HG02973 (cell line): ENCODE results near the gene RABGAP1L.
"Not testable (repeated sequence)": the region's sequence is repeated elsewhere in the genome, so short reads cannot be mapped to it uniquely, and the experiment has no call there.

Experiments used
- ATAC-seq: cut with Tn5 transposase; IDR thresholded peaks from one replicate; pipeline ENCODE4 v1.9.1; 2021; ENCODE audit warnings: moderate library complexity; ENCODE audit not compliant: unreplicated experiment

RABGAP1L gene

DNA sequence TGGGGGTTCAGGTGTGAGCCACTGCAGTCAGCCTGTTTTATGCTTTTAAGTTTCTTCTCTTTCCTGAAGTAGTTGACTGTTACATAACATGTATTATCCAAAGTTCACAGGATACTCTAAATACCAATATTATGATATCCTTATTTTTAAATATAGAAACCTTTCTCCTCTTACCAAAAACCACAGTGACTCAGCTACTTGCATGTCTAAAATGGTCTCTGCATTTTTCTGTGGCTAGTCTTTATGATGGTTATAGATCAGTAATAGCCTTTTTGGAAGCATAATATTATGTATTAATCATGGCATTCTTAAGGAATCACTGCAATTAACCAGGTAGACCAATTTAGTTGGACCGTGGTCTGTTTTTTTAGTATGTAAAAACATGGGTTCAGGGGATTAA lies 629.7 kb downstream of the RABGAP1L start:
- no peak for ATAC-seq

DNA sequence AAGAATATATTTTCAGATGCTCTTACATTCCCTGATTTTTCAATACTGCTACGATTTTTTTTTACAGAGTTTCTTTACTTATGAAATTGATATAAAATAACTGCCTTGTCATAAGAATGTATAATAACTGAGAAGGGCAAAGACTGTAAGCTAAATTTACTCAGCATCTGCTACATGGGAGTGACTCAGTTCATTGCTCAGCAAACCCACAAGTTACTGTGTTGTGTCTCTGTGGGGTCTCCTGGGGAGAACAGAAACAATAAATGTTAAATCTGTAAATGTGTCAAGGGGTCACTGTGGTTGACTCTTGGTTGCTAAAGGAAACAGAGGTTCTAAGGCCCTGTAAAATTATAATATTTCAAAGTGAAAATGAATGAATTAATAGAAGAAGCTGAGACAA lies 630.1 kb downstream of the RABGAP1L start:
- ATAC-seq = peak; percentile 63

DNA sequence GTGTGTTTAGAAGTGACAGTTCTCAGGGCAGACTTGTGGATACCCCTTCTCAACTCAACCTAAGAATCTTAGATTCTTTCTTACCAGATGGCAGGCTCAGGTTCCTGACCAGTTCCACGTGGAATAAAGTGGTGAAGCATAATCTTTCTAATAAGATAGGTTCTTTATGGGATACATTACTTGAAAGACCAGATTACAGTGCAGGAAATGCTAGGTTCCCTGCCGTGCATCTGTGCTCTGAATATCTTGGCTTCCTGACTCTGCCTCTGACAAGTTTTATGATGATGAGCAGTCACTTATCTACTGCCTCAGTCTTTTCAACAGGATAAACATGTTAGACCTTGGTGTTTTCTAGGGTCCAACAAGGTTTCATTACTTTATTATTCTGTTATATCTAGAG lies 632.5 kb downstream of the RABGAP1L start:
- ATAC-seq = no peak

DNA sequence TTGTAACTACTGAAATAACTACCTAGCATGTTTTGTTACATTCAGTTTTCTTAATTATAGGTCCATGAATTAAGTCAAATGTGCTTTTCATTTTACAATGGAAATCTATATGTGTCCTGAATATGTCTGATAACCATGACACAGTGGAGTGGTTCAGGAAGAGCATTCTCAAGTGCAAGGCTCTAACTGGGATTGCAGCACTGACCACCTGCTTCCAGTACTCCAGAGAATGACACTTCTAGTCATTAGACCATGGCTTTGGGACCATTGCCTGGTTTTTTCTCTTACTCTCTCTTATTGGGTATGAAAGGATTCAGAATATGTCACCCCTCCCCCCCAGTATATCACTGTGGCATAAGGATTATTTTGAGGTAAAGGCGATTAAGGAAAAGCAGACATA lies 635.5 kb downstream of the RABGAP1L start:
- no peak for ATAC-seq

DNA sequence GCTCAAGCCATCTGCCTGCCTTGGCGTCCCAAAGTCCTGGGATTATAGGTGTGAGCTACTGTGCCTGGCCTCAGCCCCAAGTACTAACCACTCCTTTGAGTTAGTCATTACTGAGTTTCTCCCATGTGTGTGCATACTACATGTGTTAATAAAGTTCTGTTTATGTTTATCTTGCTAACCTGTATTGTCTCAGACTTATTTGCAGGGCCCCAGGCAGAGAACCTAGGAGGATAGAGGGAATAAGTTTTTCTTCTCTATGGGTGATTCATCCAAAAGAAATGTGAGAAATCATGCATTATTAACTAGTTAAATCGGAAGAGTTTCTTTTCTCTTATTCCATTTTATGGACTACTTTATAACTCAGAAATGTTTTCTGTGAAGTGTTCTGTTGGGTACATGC lies 636.5 kb downstream of the RABGAP1L start:
- ATAC-seq = no peak

DNA sequence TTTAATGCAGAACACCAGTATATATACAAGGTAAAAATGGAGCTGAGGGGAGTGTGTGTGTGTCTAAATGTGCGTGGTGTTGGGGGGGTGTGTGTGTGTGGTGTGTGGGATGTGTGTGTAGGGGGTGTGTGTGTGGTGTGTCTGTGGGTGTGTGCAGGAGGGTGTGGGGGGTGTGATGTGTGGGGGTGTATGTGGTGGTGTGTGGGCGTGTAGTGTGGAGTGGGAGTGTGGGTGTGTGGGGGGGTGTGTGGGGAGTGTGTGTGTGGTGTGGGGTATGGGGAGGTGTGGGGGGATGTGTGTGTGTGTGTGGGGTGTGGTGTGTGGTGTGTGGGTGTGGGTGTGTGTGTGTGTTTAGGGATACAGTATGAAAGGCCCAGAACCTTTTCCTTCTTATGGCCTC lies 638.1 kb downstream of the RABGAP1L start:
- no peak for ATAC-seq

DNA sequence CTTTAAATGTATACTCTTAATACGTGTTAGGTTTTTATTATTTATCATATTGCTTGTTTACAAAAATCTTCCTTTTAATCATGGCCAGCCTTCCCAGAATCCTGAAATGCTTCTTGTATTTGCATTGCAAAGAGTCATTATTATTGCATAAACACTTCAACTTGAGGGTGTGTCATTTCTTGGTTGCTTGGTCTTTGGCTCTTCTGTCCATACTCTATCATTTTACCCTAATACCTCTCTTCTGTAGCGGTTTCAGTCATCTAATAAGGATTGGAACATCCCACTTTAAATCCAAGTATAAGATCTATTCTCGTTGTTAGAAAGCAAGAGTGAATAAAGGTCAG lies 639.8 kb downstream of the RABGAP1L start:
- ATAC-seq = no peak

DNA sequence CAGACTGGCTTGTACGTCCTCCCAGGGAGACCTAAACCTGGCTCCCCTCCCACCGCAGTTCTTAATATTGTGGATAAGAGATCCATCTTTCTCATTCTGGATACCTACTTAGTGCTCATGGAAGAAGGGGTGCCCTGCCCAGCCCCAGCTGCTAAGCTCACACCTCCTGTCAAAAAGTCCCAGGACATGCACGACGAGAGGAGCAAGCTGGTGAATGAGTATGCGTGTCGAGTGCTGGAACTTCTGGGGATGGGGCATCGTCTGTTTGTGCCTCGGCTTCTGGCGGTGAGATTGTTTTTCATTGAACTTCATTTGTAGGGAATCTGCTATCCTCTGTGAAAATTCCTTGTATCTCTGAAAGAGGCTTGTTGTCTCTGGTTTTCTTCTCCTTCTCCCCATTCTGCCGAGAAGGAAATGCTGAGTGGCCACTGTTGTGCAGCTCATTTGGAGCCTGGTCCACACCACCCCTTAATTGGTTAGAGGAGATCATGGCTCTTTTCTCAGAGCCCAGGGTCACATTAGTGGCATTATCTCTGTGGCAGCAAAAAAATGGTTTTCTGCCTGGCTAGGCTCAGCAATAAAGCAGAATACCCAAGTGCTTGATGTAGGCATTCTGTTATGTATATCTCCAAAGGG lies 641.0 kb downstream of the RABGAP1L start:
- peak; percentile 14 for ATAC-seq

DNA sequence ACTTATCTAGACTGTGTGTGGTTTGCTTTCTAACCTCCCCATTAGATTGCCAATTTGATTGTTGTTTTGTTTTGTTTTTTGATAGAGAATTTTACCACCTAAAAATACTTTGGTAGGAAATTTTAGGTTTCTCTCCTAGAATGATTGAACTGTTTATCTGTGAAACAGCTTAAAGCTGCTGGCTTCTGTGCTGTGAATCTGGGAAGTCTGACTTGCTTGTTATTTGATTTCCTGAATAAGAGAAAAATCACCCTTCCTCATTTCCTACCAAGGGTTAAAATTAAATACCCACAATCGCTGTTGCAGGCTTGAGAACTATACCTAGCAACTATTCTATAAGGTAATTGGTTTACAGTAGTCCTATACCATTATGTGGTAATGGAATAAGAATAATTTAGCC lies 641.6 kb downstream of the RABGAP1L start:
- ATAC-seq = no peak

DNA sequence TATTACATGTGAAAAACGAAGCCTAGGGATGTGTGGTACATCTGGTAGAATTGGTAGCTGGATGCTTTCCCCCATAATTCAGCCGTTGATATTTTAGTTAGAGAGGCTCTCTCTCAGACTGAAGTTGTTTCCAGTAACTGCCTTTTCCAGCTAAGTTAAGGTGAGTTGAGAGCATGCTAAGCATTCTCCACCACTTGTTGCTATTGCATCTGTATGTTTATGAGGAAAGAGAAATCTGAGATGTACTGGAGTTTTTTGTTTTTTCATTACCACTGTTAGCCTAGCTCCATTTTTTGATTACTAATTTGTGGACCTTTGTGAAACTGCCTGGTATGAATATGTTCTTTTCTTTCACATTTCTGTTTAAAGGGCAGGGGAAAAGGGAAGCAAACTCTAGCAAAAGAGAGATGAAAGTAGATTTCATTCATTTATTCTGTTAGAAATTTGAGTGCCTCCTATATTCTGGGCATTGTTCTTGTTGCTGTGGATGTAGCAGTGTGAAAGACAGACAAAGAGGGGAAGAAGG lies 650.5 kb downstream of the RABGAP1L start:
- peak; percentile 53 for ATAC-seq

DNA sequence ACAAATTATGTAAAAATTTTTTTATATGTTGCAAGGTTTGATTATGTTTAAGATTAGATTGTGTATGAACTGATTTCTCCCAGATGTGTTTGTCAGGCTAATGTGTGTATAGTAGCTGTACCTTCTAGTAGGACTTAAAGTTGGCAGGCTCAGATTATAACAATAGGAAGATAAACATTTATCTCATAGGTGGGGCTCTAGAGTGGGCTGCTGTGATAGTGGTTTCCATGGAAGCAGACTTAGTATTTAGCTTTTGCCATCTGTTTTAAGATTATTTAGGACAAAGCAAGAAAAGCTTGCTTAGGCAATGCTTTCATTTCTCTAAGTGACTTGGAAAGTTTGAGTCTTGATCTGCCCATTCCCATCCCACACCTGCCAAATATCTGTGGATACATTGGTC lies 652.7 kb downstream of the RABGAP1L start:
- no peak for ATAC-seq

DNA sequence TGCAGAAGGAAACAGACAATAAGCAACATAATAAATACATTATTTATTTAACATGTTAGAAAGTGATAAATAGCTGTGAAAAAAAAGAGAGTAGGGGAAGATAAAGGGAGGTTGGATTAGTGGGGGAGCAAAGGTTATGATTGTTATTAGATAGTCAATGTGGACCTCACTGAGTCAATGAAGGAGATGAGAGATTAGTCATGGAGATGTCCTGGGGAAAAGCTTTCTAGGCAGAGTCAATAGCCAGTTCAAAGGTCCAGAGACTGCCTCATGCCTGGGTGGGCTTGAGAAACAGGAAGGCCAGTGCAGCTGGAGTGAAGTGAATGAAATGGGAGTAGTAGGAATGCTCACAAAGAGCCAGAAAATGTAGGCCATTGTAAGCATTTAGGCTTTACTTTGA lies 653.3 kb downstream of the RABGAP1L start:
- no peak for ATAC-seq

DNA sequence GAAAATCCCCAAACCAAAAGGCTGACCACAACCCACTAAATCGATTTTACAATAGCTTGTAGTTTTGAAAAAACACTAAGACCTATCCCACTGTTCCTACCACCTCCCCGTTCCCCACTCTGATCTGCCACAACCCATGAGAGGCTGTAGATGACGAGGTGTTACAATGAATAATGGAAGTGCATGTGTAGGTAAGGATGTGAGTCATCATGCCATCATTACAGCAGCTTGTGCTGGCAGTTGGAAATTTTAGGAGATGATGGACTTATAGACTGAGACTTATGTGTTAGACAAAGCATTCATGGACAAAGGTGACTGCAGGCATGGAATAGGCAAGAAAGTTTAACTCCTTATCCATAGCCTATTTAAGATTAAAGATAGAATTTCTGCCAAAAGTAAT lies 655.7 kb downstream of the RABGAP1L start:
- ATAC-seq = peak; percentile 35

DNA sequence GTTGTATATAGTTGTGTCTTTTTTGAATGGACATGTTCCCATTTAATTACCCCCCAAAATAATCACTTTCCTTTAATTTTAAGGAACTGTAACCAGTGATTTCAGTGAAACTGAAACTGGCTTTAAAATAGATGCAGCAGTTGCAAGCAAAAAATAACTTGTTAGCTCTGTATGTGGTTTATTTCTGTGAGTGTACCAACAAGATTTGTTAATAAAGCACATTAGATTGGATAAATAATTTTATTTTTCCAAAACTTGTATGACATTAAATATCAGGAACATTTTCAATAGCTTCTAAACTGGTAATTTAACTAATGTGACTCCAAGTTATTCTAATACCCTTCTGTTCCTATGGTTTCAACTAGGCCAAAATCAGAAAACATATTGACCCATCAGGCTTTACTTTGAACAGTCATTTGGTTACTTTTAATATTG lies 656.2 kb downstream of the RABGAP1L start:
- ATAC-seq = peak; percentile 45

DNA sequence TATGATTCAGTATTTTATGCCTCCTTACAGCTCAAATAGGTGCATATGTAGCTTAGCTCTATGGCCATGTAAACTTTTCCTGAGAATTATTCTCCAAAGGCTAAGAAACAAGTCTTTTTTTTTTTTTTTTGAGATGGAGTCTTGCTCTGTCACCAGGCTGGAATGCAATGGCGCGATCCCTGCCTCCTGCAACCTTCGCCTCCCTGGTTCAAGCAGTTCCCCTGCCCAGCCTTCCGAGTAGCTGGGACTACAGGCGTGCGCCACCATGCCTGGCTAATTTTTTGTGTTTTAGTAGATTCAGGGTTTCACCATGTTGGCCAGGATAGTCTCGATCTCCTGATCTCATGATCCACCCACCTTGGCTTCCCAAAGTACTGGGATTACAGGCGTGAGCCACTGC lies 657.3 kb downstream of the RABGAP1L start:
- ATAC-seq = not testable (repeated sequence)

DNA sequence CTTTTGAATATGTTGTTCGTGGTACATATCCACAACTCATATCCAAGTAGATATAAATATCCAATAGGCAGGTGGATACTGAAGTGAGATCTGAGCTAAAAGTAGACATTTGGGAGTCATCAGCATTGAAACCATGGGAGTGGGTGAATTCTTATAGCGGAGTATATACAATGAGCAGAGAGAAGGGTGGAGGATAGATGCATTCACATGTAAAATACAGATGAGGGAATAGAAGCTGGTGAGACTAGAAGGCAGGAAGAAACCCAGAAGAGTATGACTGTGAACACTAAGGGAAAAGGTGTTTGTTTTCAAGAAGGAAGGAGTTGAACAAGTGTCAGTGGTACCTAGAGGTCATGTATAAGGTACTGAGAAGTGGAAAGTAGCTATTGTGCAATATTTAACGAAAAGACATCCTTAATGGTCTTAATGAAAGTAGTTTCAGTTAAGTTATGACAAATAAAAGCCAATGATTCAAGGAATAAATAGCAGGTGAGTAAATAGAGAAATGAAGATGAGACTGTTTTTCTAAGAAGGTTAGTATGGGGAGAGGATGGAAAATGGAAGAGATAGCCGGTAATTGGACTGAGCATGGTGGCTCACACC lies 658.8 kb downstream of the RABGAP1L start:
- peak; percentile 59 for ATAC-seq

DNA sequence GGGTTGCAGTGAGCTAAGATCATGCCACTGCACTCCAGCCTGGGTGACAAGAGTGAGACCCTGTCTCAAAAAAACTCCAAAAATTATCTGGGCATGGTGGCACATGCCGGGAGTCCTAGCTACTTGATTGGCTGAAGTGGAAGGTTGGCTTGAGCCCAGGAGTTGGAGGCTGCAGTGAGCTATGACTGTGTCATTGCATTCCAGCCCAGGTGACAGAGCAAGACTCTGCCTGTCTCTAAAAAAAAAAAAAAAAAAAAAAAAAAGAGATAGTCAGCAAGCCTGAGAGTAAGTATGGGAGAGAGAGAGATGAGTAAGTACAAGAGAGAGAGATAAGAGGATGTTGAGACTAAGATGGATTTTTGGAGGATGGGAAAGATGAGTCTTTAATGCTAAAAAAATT lies 659.6 kb downstream of the RABGAP1L start:
- ATAC-seq = no peak

DNA sequence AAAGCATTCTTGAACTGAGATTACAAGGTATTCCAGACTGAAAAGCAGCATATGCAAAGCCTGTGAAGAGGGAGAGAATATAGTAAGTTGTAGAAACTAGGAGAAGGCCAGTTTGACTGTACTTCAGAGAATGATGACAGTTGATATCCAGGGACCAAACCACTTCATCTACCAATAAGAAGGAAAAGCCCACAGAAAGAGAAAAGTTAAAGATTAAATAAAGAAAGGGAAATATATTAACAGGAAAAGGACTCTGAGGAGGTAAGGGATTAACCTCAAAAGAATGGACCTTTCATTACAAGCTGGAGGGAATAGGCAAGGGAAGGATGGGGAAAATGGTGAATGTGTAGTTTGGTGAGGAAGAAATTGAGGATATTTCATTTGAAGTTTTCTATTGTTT lies 660.3 kb downstream of the RABGAP1L start:
- no peak for ATAC-seq

DNA sequence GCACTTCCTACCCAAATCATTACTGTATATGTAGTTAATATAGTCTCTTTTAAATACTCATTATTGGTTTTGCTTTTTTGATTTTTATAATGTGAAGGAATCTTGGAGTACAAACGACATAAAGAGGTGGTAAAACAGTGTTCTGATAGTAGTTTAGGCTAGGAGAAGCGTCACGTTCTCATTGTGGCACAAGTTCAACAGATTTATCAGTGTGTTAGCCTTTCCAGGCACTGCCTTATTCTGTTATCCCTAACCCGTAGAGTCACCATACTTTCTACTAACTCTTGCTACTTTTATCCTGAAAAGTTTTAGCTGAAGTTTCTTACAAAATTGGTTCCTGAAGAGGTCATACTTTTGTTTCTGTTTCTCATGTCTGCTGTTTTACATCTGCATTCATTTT lies 665.8 kb downstream of the RABGAP1L start:
- no peak for ATAC-seq

DNA sequence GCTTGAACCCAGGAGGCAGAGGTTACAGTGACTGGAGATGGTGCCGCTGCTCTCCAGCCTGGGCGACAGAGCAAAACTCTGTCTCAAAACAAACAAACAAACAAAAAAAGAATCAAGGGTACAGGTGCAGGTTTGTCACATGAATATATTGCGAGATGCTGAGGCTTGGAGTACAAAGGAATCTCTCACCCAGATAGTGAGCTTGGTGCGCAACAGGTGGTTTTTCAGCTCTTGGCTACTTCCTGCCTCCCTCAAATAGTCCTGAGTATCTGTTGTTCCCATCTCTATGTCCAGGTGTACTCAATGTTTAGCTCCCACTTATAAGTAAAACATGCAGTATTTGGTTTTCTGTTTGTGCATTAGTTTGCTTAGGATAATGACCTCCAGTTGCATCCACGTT lies 666.5 kb downstream of the RABGAP1L start:
- ATAC-seq = no peak

DNA sequence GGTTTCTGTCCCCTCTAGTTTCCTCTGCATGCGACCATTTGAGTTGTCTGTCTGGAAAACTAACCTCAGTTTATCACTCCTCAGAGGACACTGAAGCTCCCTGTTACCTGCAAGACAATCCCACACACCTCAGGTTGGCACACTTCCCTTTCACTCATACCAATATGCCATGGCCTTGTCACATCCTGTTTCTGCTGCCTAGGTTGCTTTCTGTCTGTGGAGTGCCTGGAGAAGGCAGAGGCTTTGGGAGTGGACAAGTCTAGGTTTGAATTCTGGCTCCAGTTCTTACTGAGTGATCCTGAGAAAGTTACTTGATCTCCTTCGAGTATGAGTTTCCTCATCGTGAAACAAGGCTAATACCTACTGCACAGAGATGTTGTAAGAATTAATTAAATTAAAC lies 668.9 kb downstream of the RABGAP1L start:
- no peak for ATAC-seq

DNA sequence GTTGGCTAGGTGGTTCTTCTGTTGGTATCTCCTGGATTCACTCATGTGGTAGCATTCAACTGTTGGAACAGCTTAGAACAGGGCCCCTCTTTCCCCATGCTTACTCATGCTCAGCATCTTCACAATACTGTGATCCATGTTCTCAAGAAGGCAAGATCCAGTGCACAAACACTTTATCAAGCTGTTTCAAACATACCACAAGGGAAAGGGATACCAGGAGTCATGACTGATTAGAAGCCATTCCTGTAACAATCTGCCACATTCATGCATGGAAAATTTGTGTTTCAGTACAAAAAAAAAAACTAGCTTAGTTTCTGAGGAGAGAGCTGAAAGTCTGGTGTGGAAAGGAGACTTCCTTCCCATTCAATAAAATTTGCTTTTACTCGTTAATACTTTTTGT lies 670.7 kb downstream of the RABGAP1L start:
- ATAC-seq = no peak

DNA sequence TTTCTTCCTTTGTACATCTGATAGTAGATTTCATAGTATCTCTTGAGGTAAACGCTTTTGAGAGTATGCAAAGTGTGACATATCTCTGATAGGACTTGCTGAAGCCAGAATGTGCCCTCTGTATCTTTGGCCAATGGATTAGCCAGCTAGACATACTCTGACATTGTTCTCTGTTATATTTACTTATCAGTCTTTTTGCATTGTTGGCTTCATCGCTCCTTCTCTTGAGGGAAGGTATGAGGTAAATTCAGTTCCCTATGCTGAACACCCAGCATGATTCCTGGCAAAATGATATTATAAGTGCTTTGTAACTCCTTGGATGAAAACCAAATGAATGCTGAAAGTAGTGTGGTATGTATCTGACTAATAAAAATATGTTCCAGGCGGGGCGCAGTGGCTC lies 677.2 kb downstream of the RABGAP1L start:
- ATAC-seq = no peak
